K562 (cell line): ENCODE measurements around the gene DACT3. TPM values are rescaled to one million over a fixed set of nuclear protein-coding genes. Genes with fewer than 3 reads are reported as not detected.

ENCODE experiments used
- GATAD2A ChIP-seq: fragments of 450-650 bp; IDR thresholded peaks from 2 replicates; pipeline ENCODE4 v1.6.1; 2017
- ZBTB49 ChIP-seq: sonication (generic); formaldehyde crosslinking; IDR thresholded peaks from 2 replicates; pipeline ENCODE4 v1.8.0; 2022; ENCODE audit warnings: missing genetic modification reagents, mild to moderate bottlenecking, borderline replicate concordance
- ZNF41 ChIP-seq: fragments of 250-450 bp; sonication (Bioruptor Pico); conservative IDR thresholded peaks from 2 replicates; pipeline ENCODE4 v1.4.0; 2020; ENCODE audit warnings: mild to moderate bottlenecking
- polyA plus RNA-seq, 8 experiments: library from polyadenylated mRNA; depleted of rRNA in 4 of 8; stranded (reverse) in 5 of 8; unstranded in 3 of 8; fragments of >200 nt; fragmentation: Nextera tagmentation in 2 of 8; fragmentation: Illumina TruSeq in 1 of 8; extraction: Ambion mirVana in 2 of 8; extraction: Trizol in 1 of 8; gene quantifications; 2 replicates each; pipeline versions ENCODE4 v1.2.1 to v1.2.3, GENCODE V29; 2011 to 2014; ENCODE audit warnings: inconsistent platforms in 1 of 8, missing spikeins in 1 of 8
- total RNA-seq, 7 experiments: library from RNA; depleted of rRNA in 6 of 7; stranded (reverse); fragments of >200 nt in 6 of 7; fragmentation: Illumina TruSeq in 2 of 7; extraction: Trizol in 2 of 7; gene quantifications; 2 replicates each; pipeline versions ENCODE4 v1.2.1 to v1.2.3, GENCODE V29; 2011 to 2021; ENCODE audit warnings: low replicate concordance in 1 of 7
- TF ChIP-seq, protein P1 (sequence below): fragments of 250-450 bp; sonication (Bioruptor Pico); IDR thresholded peaks from 2 replicates; pipeline ENCODE4 v1.4.0; 2020; ENCODE audit warnings: mild to moderate bottlenecking, moderate library complexity, borderline replicate concordance
- TF ChIP-seq, protein P2 (sequence below), 2 experiments: fragments of 150-350 bp in 1 of 2; IDR thresholded peaks; 2 replicates each; pipeline ENCODE4 v1.6.1; 2012 to 2016; ENCODE audit warnings: low read depth in 2 of 2, low read length in 2 of 2, mild to moderate bottlenecking in 1 of 2, moderate library complexity in 1 of 2

The DACT3 gene
- total and polyA plus RNA-seq, 9 of the 15 experiments (the other 6 are each of a cell fraction or from before 2014, with no cell fraction given) = 0.67 to 6.5 (median 3.5) TPM

DNA sequence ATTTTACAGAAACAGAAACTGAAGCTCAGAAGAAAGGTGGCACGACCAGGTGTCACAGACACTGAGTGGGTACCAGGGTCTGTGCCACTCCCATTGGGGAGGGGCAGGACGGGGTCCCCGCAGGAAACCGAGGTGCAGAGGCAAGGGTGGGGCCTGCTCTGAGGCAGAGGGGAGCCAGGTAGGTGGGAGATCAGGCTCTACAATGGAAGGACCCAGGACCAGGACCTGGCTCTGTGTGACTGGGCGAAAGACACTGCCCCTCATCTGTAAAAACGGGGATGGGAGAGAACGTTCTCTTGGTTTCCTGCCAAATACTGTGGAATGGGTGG is 38.9 kb downstream of the DACT3 start (continued):
- TF ChIP-seq, protein P1, sequence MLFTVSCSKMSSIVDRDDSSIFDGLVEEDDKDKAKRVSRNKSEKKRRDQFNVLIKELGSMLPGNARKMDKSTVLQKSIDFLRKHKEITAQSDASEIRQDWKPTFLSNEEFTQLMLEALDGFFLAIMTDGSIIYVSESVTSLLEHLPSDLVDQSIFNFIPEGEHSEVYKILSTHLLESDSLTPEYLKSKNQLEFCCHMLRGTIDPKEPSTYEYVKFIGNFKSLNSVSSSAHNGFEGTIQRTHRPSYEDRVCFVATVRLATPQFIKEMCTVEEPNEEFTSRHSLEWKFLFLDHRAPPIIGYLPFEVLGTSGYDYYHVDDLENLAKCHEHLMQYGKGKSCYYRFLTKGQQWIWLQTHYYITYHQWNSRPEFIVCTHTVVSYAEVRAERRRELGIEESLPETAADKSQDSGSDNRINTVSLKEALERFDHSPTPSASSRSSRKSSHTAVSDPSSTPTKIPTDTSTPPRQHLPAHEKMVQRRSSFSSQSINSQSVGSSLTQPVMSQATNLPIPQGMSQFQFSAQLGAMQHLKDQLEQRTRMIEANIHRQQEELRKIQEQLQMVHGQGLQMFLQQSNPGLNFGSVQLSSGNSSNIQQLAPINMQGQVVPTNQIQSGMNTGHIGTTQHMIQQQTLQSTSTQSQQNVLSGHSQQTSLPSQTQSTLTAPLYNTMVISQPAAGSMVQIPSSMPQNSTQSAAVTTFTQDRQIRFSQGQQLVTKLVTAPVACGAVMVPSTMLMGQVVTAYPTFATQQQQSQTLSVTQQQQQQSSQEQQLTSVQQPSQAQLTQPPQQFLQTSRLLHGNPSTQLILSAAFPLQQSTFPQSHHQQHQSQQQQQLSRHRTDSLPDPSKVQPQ = no peak
- TF ChIP-seq, protein P2, sequence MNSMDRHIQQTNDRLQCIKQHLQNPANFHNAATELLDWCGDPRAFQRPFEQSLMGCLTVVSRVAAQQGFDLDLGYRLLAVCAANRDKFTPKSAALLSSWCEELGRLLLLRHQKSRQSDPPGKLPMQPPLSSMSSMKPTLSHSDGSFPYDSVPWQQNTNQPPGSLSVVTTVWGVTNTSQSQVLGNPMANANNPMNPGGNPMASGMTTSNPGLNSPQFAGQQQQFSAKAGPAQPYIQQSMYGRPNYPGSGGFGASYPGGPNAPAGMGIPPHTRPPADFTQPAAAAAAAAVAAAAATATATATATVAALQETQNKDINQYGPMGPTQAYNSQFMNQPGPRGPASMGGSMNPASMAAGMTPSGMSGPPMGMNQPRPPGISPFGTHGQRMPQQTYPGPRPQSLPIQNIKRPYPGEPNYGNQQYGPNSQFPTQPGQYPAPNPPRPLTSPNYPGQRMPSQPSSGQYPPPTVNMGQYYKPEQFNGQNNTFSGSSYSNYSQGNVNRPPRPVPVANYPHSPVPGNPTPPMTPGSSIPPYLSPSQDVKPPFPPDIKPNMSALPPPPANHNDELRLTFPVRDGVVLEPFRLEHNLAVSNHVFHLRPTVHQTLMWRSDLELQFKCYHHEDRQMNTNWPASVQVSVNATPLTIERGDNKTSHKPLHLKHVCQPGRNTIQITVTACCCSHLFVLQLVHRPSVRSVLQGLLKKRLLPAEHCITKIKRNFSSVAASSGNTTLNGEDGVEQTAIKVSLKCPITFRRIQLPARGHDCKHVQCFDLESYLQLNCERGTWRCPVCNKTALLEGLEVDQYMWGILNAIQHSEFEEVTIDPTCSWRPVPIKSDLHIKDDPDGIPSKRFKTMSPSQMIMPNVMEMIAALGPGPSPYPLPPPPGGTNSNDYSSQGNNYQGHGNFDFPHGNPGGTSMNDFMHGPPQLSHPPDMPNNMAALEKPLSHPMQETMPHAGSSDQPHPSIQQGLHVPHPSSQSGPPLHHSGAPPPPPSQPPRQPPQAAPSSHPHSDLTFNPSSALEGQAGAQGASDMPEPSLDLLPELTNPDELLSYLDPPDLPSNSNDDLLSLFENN (IDR thresholded peaks at IDR 0.05; ENCODE audit: low read depth in 2 of 2, low read length in 2 of 2) = no peak
- TF ChIP-seq ZNF41 (CRISPR knock-in tag) (no peak), ZBTB49 (CRISPR knock-in tag) (no peak), GATAD2A (no peak)
